HG03571 (cell line): ENCODE measurements around the gene VWA8.

Experiments
- ATAC-seq: cut with Tn5 transposase; IDR thresholded peaks from one replicate; pipeline ENCODE4 v1.9.1; 2021; ENCODE audit not compliant: unreplicated experiment

Gene VWA8

GRCh38 chr13:41960637-41961465, at the start of gene VWA8:
VWA8 (minus strand) TSS chr13:41961109; CDS start chr13:41961015, 94 bp downstream.
- ATAC-seq = peak; percentile 83

GRCh38 chr13:42009057-42009456, 48.1 kb upstream of the VWA8 start:
- ATAC-seq = no peak

GRCh38 chr13:42007844-42008243, 46.9 kb upstream of the VWA8 start:
- no peak for ATAC-seq

GRCh38 chr13:42002066-42002465, 41.2 kb upstream of the VWA8 start:
- no peak for ATAC-seq

GRCh38 chr13:42001580-42001979, 40.7 kb upstream of the VWA8 start:
- ATAC-seq = no peak

- no peak for ATAC-seq
These were observed 39.9 kb upstream of the VWA8 start for GRCh38 chr13:42000846-42001245.

GRCh38 chr13:41997396-41997795, 36.5 kb upstream of the VWA8 start:
- ATAC-seq = no peak

GRCh38 chr13:41995946-41996345, 35.0 kb upstream of the VWA8 start:
- no peak for ATAC-seq

GRCh38 chr13:41995336-41995735, 34.4 kb upstream of the VWA8 start:
- ATAC-seq = no peak

- no peak for ATAC-seq
These were observed 33.8 kb upstream of the VWA8 start for GRCh38 chr13:41994696-41995095.

GRCh38 chr13:41991936-41992335, 31.0 kb upstream of the VWA8 start:
- no peak for ATAC-seq

- no peak for ATAC-seq
These were observed 27.3 kb upstream of the VWA8 start for GRCh38 chr13:41988244-41988643.

GRCh38 chr13:41985788-41986508, 25.0 kb upstream of the VWA8 start:
- ATAC-seq = no peak

- ATAC-seq = no peak
These were observed 21.2 kb upstream of the VWA8 start for GRCh38 chr13:41981951-41982715.

- no peak for ATAC-seq
These were observed 17.1 kb upstream of the VWA8 start for GRCh38 chr13:41978007-41978406.

GRCh38 chr13:41976476-41976875, 15.6 kb upstream of the VWA8 start:
- ATAC-seq = no peak

- no peak for ATAC-seq
These were observed 13.5 kb upstream of the VWA8 start for GRCh38 chr13:41974262-41974900.

- ATAC-seq = no peak
These were observed 12.4 kb upstream of the VWA8 start for GRCh38 chr13:41973247-41973741.

- ATAC-seq = no peak
These were observed 10.9 kb upstream of the VWA8 start for GRCh38 chr13:41971848-41972247.

- ATAC-seq = no peak
These were observed 10.0 kb upstream of the VWA8 start for GRCh38 chr13:41970918-41971317.

- ATAC-seq = no peak
These were observed 9.1 kb upstream of the VWA8 start for GRCh38 chr13:41970022-41970421.
